Caco-2 (cell line): Measurements from ENCODE around the gene SMYD3. TPM values are rescaled to one million over a fixed set of nuclear protein-coding genes. Genes with fewer than 3 reads are reported as not detected.

Experiments
- BruUV-seq: library from RNA; stranded (reverse); fragments of 400-500 nt; replicated peaks from 2 replicates; lab custom pipeline; 2021; lab: Mats Ljungman, UMichigan
- CTCF ChIA-PET: fragments of 300-600 bp; sonication (Branson Sonifier 250); formaldehyde crosslinking; loops from one replicate; lab custom pipeline; 2022; ENCODE audit warnings: antibody characterized with exemption; lab: Charles Lee
- POLR2A ChIA-PET: fragments of 300-600 bp; sonication (Branson Sonifier 250); formaldehyde crosslinking; loops from one replicate; lab custom pipeline; 2022; ENCODE audit warnings: antibody characterized with exemption; lab: Charles Lee
- DNase-seq, 2 experiments: peaks; one replicate each; pipeline versions ENCODE4 v3.0.0 to v3.0.0-alpha.2; 2020 to 2022
- H3K27me3 ChIP-seq: replicated peaks from 2 replicates; pipeline ENCODE4 v1.6.0; 2011; ENCODE audit warnings: low read length; ENCODE audit not compliant: control insufficient read depth, insufficient read depth
- H3K36me3 ChIP-seq: 2 replicates; pipeline ENCODE4 v1.5.1; 2011; ENCODE audit warnings: low read length; ENCODE audit not compliant: control insufficient read depth, insufficient read depth
- H3K4me1 ChIP-seq: fragments of 250-450 bp; sonication (Bioruptor Pico); 2 replicates; pipeline ENCODE4 v1.5.1; 2020; ENCODE audit warnings: mild to moderate bottlenecking
- H3K4me3 ChIP-seq: 2 replicates; pipeline ENCODE4 v1.5.1; 2011; ENCODE audit warnings: low read depth, mild to moderate bottlenecking, control low read depth, low read length
- H3K9me3 ChIP-seq: fragments of 250-450 bp; sonication (Bioruptor Pico); 2 replicates; pipeline ENCODE4 v1.5.1; 2020; ENCODE audit warnings: mild to moderate bottlenecking, moderate library complexity
- H3K27ac Mint-ChIP-seq: one replicate; pipeline ENCODE4 v1.8.0; 2022; ENCODE audit warnings: mixed read lengths; ENCODE audit not compliant: unreplicated experiment
- H3K27me3 Mint-ChIP-seq: one replicate; pipeline ENCODE4 v1.8.0; 2022; ENCODE audit warnings: mixed read lengths; ENCODE audit not compliant: insufficient read depth, unreplicated experiment
- H3K36me3 Mint-ChIP-seq: one replicate; pipeline ENCODE4 v1.8.0; 2022; ENCODE audit warnings: mild to moderate bottlenecking, mixed read lengths; ENCODE audit not compliant: insufficient read depth, unreplicated experiment
- H3K4me1 Mint-ChIP-seq: one replicate; pipeline ENCODE4 v1.8.0; 2022; ENCODE audit warnings: low read depth, mixed read lengths; ENCODE audit not compliant: unreplicated experiment
- H3K4me3 Mint-ChIP-seq: one replicate; pipeline ENCODE4 v1.8.0; 2022; ENCODE audit warnings: mild to moderate bottlenecking, moderate library complexity, mixed read lengths; ENCODE audit not compliant: unreplicated experiment
- H3K9me3 Mint-ChIP-seq: one replicate; pipeline ENCODE4 v1.8.0; 2022; ENCODE audit warnings: mixed read lengths; ENCODE audit not compliant: unreplicated experiment
- CTCF ChIP-seq, 2 experiments: fragments of 200-600 bp in 1 of 2; IDR thresholded peaks; 1 replicate in 1 of 2; 2 replicates in 1 of 2; pipeline versions ENCODE4 v1.5.1 to v1.8.0; 2011 to 2022; ENCODE audit warnings: antibody characterized with exemption in 1 of 2, control low read depth in 1 of 2, inconsistent platforms in 1 of 2, low read depth in 1 of 2, low read length in 1 of 2, mild to moderate bottlenecking in 1 of 2, moderate library complexity in 1 of 2; ENCODE audit not compliant: insufficient read depth in 1 of 2, severe bottlenecking in 1 of 2, unreplicated experiment in 1 of 2
- intact Hi-C: fragments of 100-400 bp; cut with micrococcal nuclease; formaldehyde crosslinking; loops from one replicate; pipeline ENCODE4 v1.10.0; 2022; ENCODE audit not compliant: unreplicated experiment
- total RNA-seq: library from RNA; stranded (reverse); gene quantifications from 2 replicates; pipeline ENCODE4 v1.2.3, GENCODE V29; 2022

Gene SMYD3
- total RNA-seq, 1 experiment from 2014 or later = 33.0 TPM

GRCh38 chr1:246355411-246356230 is 151.5 kb downstream of the SMYD3 start:
- intact Hi-C loops = no loop called here
- Mint-ChIP-seq H3K4me1 (peaks cover 20% of the 10 kb centered on the region), H3K9me3 (no peaks in the 10 kb centered on the region), H3K36me3 (no peaks in the 10 kb centered on the region), H3K27me3 (no peaks in the 10 kb centered on the region), H3K27ac (no peak overlapping the region), H3K4me3 (no peak overlapping the region)
- no peak for DNase-seq
- no TSS peak for BruUV-seq
- TF ChIP-seq CTCF (IDR thresholded peaks at IDR 0.05; ENCODE audit: insufficient read depth in 1 of 2, low read depth in 1 of 2, low read length in 1 of 2, severe bottlenecking in 1 of 2, unreplicated experiment in 1 of 2) = no peak
- CTCF ChIA-PET = interaction anchor here (0.6 to 1.2 kb wide), 3 partner anchors 75 to 1199 kb away, joined by 3 to 5 read pairs (median 3); no protein-coding TSS in a partner anchor
- H3K36me3 ChIP-seq = no peaks in the 10 kb centered on the region
- POLR2A ChIA-PET = no interaction called here
- H3K9me3 ChIP-seq = no peaks in the 10 kb centered on the region
- H3K27me3 ChIP-seq = no peaks in the 10 kb centered on the region
- H3K4me3 ChIP-seq = no peak overlapping the region
- H3K4me1 ChIP-seq = peaks cover 16% of the 10 kb centered on the region

- no TSS peak for BruUV-seq
- DNase-seq = no peak
- intact Hi-C loops = no loop called here
- Histone ChIP-seq H3K36me3 (no peaks in the 10 kb centered on the region), H3K4me3 (no peak overlapping the region), H3K27me3 (no peaks in the 10 kb centered on the region), H3K4me1 (peaks cover 15% of the 10 kb centered on the region), H3K9me3 (no peaks in the 10 kb centered on the region)
- no peak overlapping the region for H3K4me3 Mint-ChIP-seq
- H3K36me3 Mint-ChIP-seq = no peaks in the 10 kb centered on the region
- CTCF ChIA-PET = no interaction called here
- no peaks in the 10 kb centered on the region for H3K27me3 Mint-ChIP-seq
- TF ChIP-seq CTCF (IDR thresholded peaks at IDR 0.05; ENCODE audit: insufficient read depth in 1 of 2, low read depth in 1 of 2, low read length in 1 of 2, severe bottlenecking in 1 of 2, unreplicated experiment in 1 of 2) = no peak
- H3K4me1 Mint-ChIP-seq = peaks cover 10% of the 10 kb centered on the region
- POLR2A ChIA-PET = no interaction called here
- H3K27ac Mint-ChIP-seq = no peak overlapping the region
- H3K9me3 Mint-ChIP-seq = no peaks in the 10 kb centered on the region
Measured at GRCh38 chr1:246351721-246352120, 155.4 kb downstream of the SMYD3 start.

- POLR2A ChIA-PET = no interaction called here
- DNase-seq = no peak
- Histone ChIP-seq H3K4me3 (no peak overlapping the region), H3K9me3 (no peaks in the 10 kb centered on the region), H3K27me3 (no peaks in the 10 kb centered on the region), H3K36me3 (no peaks in the 10 kb centered on the region), H3K4me1 (peaks cover 5% of the 10 kb centered on the region)
- no peaks in the 10 kb centered on the region for H3K36me3 Mint-ChIP-seq
- H3K27me3 Mint-ChIP-seq = no peaks in the 10 kb centered on the region
- BruUV-seq = no TSS peak
- TF ChIP-seq CTCF (IDR thresholded peaks at IDR 0.05; ENCODE audit: insufficient read depth in 1 of 2, low read depth in 1 of 2, low read length in 1 of 2, severe bottlenecking in 1 of 2, unreplicated experiment in 1 of 2) = no peak
- H3K4me1 Mint-ChIP-seq = no peaks in the 10 kb centered on the region
- no peak overlapping the region for H3K27ac Mint-ChIP-seq
- CTCF ChIA-PET = no interaction called here
- intact Hi-C loops = no loop called here
- H3K4me3 Mint-ChIP-seq = no peak overlapping the region
- no peaks in the 10 kb centered on the region for H3K9me3 Mint-ChIP-seq
Measured at GRCh38 chr1:246350745-246351144, 156.3 kb downstream of the SMYD3 start.
